Esophagus (tissue), 2 donors: Measurements from ENCODE around the gene GLYATL1B. TPM values are rescaled to one million over a fixed set of nuclear protein-coding genes. Genes with fewer than 3 reads are reported as not detected.
"Not testable (repeated sequence)": the region's sequence is repeated elsewhere in the genome, so short reads cannot be mapped to it uniquely, and the experiment has no call there.

Experiments
- H3K27ac ChIP-seq, 2 donors: one replicate each; pipeline ENCODE4 v1.5.1; 2013; ENCODE audit warnings: low read depth in 2 of 2, mild to moderate bottlenecking in 2 of 2, inconsistent platforms in 1 of 2, low read length in 1 of 2, moderate library complexity in 1 of 2
- H3K27me3 ChIP-seq, 2 donors: one replicate each; pipeline ENCODE4 v1.6.1; 2013; ENCODE audit warnings: low read length in 2 of 2, control low read depth in 1 of 2, mild to moderate bottlenecking in 1 of 2; ENCODE audit not compliant: insufficient read depth in 2 of 2, control insufficient read depth in 1 of 2
- H3K36me3 ChIP-seq, 2 donors: one replicate each; pipeline ENCODE4 v1.6.1; 2013; ENCODE audit warnings: low read length in 1 of 2; ENCODE audit not compliant: control insufficient read depth in 2 of 2, insufficient read depth in 2 of 2
- H3K4me1 ChIP-seq, 2 donors: one replicate each; pipeline ENCODE4 v1.6.1; 2013; ENCODE audit warnings: low read length in 1 of 2; ENCODE audit not compliant: control insufficient read depth in 2 of 2, insufficient read depth in 2 of 2
- H3K4me3 ChIP-seq, 2 donors: one replicate each; pipeline ENCODE4 v1.5.1; 2013; ENCODE audit warnings: low read length in 2 of 2, mild to moderate bottlenecking in 2 of 2, low read depth in 1 of 2, moderate library complexity in 1 of 2
- H3K9me3 ChIP-seq, 2 donors: one replicate each; pipeline ENCODE4 v1.6.1; 2013; ENCODE audit warnings: mild to moderate bottlenecking in 2 of 2, low read depth in 1 of 2, low read length in 1 of 2, moderate library complexity in 1 of 2; ENCODE audit not compliant: control insufficient read depth in 2 of 2, insufficient read depth in 1 of 2
- WGBS, 2 donors: extraction: QIAGEN DNeasy Blood & Tissue Kit; methylation state at CpG; one replicate each; pipeline ENCODE4 v1.1.7; 2013; 5-methylcytosine and 5-hydroxymethylcytosine counted together
- polyA plus RNA-seq, 2 donors: library from polyadenylated mRNA; stranded (reverse); fragments of 200-250 nt; gene quantifications; one replicate each; pipeline ENCODE4 v1.2.3, GENCODE V29; 2013
- donor health status: healthy with polysubstance abuse.
- donor health status: Bipolar disorder and iron deficiency.

GLYATL1B gene
- polyA plus RNA-seq, 2 donors = not detected

DNA sequence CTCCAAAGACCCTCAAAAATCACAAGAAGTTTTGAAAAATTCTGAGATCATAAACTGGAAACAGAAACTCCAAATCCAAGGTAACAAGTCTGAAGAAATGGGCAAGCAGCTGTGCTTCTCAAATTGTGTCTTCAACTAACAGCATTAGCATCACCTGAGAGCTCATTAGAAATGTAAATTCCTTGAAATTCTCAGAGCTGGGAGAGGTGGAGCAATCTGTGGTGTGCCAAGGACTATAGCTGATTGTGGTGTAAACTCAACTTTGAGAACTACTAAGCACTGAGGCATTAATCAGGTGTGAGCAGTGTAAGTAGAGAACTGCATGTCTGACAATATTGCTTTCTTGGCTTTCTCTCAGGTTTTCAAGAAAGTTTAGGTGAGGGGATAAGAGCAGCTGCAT, 7.5 kb downstream of the GLYATL1B start:
- not testable (repeated sequence) for H3K27ac ChIP-seq, H3K36me3 ChIP-seq

DNA sequence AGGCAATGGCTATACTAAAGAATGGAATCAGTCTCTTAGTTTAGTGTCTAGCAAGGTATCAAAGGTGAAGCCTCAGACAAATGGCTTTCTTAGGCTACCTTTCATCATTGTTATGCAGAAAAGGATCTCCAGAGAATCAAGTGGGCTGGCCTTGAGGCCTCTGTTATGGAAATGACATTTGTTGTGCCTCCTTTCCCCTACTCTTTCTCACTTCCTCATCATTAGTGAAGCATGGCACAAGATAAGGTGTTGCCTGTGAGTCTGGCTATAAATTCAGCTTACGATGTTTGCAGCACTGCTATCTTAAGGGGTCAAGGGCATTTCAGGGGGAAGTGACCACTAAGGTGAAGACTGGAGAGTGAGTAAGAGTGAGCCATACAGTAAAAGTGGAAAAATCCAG, 9.1 kb downstream of the GLYATL1B start:
- not testable (repeated sequence) for H3K36me3 ChIP-seq, H3K4me3 ChIP-seq, H3K9me3 ChIP-seq, H3K27ac ChIP-seq, H3K27me3 ChIP-seq, H3K4me1 ChIP-seq
- 58 to 83% methylated on average over 1 of the region's 1 CpG for WGBS, 2 donors

More for the DNA sequence above, 7.5 kb downstream of the GLYATL1B start:
- not testable (repeated sequence) for H3K27me3 ChIP-seq, H3K9me3 ChIP-seq, H3K4me1 ChIP-seq, H3K4me3 ChIP-seq

DNA sequence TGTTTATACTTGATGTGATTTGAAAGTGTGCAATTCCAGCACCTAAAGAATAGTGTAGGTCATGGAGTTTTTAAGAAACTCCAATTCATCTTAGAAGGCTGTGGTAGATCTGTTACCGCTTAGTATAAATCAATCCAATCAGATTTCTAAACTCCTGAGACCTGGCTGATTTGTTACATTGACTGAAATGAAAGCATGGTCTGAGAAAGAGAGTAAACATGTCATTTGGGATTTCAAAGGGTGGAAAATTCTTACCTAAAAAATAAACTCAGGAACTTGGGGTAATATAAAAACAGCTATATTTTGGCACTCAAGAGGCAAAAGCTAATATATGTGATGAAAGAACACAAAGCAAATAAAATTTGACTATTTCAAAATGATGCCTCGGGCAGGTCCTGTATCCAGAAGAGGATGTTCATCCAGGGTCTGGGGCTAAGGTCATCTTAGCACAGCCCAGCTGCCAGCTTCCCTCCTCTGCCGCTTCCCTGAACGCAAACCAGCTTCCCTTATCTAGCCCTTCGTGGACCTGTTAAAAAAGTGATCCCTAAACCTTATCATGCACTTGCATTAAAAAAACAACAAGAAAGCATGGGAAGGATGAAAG, 10.0 kb downstream of the GLYATL1B start:
- 66 to 76% methylated on average over 5 of the region's 5 CpGs for WGBS, 2 donors
- not testable (repeated sequence) for H3K27me3 ChIP-seq, H3K27ac ChIP-seq, H3K36me3 ChIP-seq, H3K4me3 ChIP-seq, H3K4me1 ChIP-seq, H3K9me3 ChIP-seq

DNA sequence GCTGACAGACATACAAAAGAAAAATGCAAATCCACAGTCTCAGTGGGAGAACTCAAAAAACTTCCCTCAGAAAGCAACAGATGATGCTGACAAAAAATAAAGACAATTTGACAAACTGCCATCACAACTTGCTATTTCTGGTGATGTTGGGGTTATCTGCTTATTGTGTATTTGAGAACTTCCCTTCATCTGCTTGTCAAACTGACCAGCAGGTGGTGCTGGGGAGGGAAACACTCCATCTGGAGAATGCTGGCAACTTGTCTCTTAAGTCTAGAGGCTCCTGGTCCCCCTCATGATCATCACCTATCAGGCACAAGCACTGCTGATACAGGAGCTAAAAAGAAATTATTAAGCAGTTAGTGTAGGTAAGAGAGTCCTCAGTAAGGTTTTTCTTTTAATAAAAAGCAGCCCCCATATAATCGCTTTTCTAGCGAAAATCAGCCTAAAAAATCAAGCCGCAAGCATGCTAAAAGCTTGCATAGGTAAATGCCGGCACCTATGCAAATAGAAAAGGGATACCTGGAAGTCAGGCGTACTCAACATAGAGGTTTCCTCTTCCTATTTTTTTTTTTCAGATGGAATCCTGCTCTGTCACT, 11.1 kb downstream of the GLYATL1B start:
- H3K9me3 ChIP-seq = no peaks in the 10 kb centered on the region
- no peak overlapping the region for H3K4me3 ChIP-seq

DNA sequence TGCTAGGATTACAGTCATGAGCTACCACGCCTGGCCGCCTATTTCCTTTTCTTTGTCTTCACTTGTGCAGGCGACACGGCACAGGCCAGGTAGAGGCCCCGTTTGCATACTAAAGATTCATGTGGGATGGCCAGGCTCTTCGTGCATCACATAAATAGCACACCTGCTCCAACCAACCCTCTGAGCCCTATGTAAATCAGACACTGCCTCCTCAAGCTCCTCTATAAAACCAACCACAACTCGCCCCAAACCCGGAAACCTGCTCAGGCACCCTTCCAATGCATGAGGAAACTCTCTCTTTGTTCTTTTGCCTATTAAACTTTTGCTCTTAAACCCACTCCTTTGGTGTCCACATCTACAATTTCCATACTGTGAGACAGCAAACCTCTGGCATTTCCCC, 11.8 kb downstream of the GLYATL1B start:
- H3K27ac ChIP-seq, H3K4me1 ChIP-seq, H3K4me3 ChIP-seq, H3K36me3 ChIP-seq, H3K9me3 ChIP-seq, H3K27me3 ChIP-seq: not testable (repeated sequence)
- 74 to 76% methylated on average over 8 of the region's 8 CpGs for WGBS, 2 donors

More for the DNA sequence above, 11.1 kb downstream of the GLYATL1B start:
- Histone ChIP-seq H3K27me3 (no peaks in the 10 kb centered on the region), H3K36me3 (no peaks in the 10 kb centered on the region), H3K27ac (no peak overlapping the region), H3K4me1 (peaks cover 0 to 1% of the 10 kb centered on the region in 2 donors)
- WGBS, 2 donors = 89 to 93% methylated on average over 5 of the region's 5 CpGs

DNA sequence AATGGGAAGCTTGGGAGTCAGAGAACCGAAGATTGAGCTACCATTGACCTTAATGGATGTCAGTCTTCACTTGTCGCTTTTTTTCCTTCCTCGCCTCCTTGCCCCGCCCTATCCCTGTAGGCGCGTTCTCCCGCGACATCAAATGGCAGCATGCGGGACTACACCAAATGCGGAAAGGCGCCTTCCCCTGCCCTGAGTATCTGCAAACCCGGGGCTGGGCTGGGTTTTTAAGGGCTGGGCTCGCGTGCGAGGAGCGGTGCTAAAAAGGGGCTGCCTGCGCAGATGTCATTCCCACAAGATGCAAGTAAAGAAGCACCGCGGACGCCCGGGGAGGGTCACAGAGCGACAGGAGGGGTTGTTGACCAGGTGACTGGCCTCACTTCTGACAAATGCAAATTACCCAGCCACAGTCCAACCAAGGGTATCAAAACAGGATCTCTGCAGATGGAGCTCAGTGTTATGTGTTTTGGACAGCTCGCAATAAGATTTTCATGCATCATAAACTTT, 16.2 kb downstream of the GLYATL1B start:
- no peaks in the 10 kb centered on the region for H3K9me3 ChIP-seq
- H3K4me3 ChIP-seq = peak overlapping the region; percentile 25 to 38
- 10% methylated on average over 23 of the region's 23 CpGs for WGBS, 2 donors
- no peaks in the 10 kb centered on the region for H3K36me3 ChIP-seq
- peaks cover 0 to 4% of the 10 kb centered on the region in 2 donors for H3K4me1 ChIP-seq
- no peak overlapping the region for H3K27ac ChIP-seq
- H3K27me3 ChIP-seq = no peaks in the 10 kb centered on the region

DNA sequence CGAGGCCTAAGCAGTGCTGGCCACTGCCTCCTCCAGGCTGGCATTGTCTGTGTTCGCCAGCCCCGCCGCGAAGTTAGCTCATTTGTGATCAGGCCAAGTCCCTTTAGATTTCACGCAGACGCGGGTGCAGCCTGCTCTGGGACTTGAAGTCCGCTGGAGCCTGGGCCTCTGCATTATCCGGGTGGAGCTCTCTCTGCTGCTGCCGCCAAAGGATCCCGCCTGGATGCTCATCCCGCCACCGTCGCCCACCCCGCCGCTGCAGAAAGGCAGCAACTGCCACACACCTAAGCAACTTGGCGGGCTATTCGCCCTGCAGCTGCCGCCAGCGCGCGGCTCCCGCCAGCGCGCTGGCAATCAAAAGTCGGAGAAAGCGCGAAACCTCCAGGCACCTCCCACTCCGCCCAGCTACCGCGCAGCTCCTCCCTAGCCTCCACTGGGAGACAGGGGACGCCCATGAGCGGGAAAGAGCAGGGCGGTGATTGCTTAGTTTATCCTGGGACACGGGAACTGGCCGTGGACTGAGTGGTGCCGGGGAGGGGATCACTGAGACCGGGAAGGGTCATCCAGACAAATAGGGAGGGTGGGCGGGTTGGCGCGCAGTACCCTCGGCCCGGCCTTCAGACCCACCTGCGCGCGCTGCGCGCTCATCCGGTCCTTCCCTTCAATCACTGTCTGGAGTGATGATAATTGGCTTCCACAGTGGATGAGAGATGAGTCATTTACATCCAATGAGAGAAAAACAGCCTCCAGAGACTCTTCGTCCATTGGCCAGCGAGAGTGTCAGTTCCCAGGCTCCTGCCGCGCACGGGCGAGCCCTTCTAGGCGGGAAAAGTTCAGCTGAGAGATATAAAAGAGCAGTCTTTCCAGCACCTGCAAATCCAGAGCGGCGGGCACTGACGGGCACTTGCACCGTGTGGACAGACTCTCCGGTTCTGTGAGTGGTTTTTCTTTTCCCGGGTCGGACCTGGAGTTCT, 20.5 kb downstream of the GLYATL1B start, which contains the start of gene FAM111B:
Gene FAM111B (plus strand): TSS at position 875 of the 974 bp plus-strand sequence. CDS start 2,389 bp downstream, outside the sequence.
- 1% methylated on average over 63 to 64 of the region's 64 CpGs for WGBS, 2 donors
- Histone ChIP-seq H3K4me3 (peak within 1 kb of the TSS; percentile 43 to 77), H3K27ac (peak within 1 kb of the TSS; percentile 11 to 41)

DNA sequence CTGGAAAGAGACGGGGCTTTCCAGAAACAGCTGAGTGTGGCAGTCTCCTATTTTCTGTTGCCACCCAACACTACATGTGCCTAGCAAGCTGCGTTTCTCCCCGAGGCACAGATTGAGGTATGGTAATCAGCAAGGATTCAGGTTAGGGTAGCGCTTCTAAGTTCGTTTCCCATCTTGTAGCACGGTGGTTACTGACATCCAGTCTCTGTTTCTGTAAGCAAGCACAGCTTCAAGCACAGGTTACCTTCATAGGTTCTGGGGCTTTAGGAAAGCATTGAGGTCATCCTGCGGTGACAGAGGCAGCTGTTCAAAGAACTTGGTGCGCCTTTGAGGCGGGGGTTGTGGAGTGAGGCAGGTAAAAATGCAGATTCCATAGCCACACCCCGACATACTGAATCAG, 21.6 kb downstream of the GLYATL1B start:
- not testable (repeated sequence) for H3K4me1 ChIP-seq, H3K9me3 ChIP-seq, H3K27ac ChIP-seq, H3K27me3 ChIP-seq, H3K36me3 ChIP-seq
- 16 to 20% methylated on average over 10 of the region's 10 CpGs for WGBS, 2 donors
- H3K4me3 ChIP-seq = peak overlapping the region; percentile 34 to 77

More for the DNA sequence above, 20.5 kb downstream of the GLYATL1B start, which contains the start of gene FAM111B:
- no peaks in the 10 kb centered on the region for H3K27me3 ChIP-seq
- no peaks in the 10 kb centered on the region for H3K36me3 ChIP-seq
- H3K4me1 ChIP-seq = peaks cover 0 to 4% of the 10 kb centered on the region in 2 donors
- H3K9me3 ChIP-seq = no peaks in the 10 kb centered on the region

DNA sequence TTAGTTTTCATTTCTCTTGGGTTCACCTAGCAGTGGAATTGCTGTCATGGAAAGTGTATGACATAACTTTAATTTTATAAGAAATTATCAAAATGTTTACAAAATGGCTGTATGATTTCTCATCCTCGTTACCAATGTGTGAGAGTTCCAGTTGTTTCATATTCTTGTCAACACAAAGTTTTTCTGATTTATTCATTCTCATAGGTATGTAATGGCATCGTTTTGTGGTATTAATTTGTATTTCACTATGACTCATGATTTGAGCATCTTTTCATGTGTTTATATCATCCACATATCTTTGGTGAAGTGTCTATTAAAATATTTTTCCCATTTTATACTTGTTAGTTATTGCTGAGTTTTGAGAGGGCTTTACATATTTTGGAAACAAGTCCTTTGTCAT, 26.4 kb downstream of the GLYATL1B start:
- WGBS, 2 donors = 62 to 69% methylated on average over 2 of the region's 2 CpGs
- Histone ChIP-seq H3K4me3 (no peak overlapping the region), H3K4me1 (no peaks in the 10 kb centered on the region), H3K27ac (no peak overlapping the region), H3K9me3 (peaks cover 2% of the 10 kb centered on the region in 2 donors), H3K36me3 (no peaks in the 10 kb centered on the region), H3K27me3 (no peaks in the 10 kb centered on the region)
